Adrenal gland (tissue), 19 donors: ENCODE measurements around the gene SERPINA4. TPM values are rescaled to one million over a fixed set of nuclear protein-coding genes. Genes with fewer than 3 reads are reported as not detected.

Source experiments
- DNase-seq, 7 donors: peaks; one replicate each; pipeline ENCODE4 v3.0.0-alpha.2; 2019 to 2020
- H3K27ac ChIP-seq, 5 donors: fragments of 200-600 bp; sonication (generic) in 4 of 5; 1 replicate in 3 of 5; 2 replicates in 2 of 5; pipeline versions ENCODE4 v1.5.1 to v1.8.0; 2016 to 2020; ENCODE audit warnings: mild to moderate bottlenecking in 1 of 5
- H3K27me3 ChIP-seq: fragments of 200-600 bp; 2 replicates; pipeline ENCODE4 v1.8.0; 2021
- H3K36me3 ChIP-seq, 2 donors: fragments of 200-600 bp; replicated peaks in 1 of 2; 1 replicate in 1 of 2; 2 replicates in 1 of 2; pipeline versions ENCODE4 v1.5.1 to v1.8.0; 2018 to 2022
- H3K4me1 ChIP-seq, 2 donors: fragments of 200-600 bp; replicated peaks in 1 of 2; 1 replicate in 1 of 2; 2 replicates in 1 of 2; pipeline versions ENCODE4 v1.5.1 to v1.8.0; 2018 to 2021
- H3K4me3 ChIP-seq, 4 donors: fragments of 200-600 bp; sonication (generic) in 3 of 4; one replicate each; pipeline ENCODE4 v1.5.1; 2016 to 2018
- H3K9me3 ChIP-seq, 3 donors: fragments of 200-600 bp; sonication (generic) in 1 of 3; replicated peaks in 1 of 3; 1 replicate in 2 of 3; 2 replicates in 1 of 3; pipeline versions ENCODE4 v1.5.1 to v1.8.0; 2016 to 2021
- POLR2A ChIP-seq, 2 donors: fragments of 450-650 bp; IDR thresholded peaks; one replicate each; pipeline ENCODE4 v1.6.1; 2017; ENCODE audit warnings: antibody characterized with exemption in 2 of 2, mild to moderate bottlenecking in 2 of 2, moderate library complexity in 1 of 2
- WGBS, 4 donors: extraction: QIAGEN DNeasy Blood & Tissue Kit in 2 of 4; methylation state at CpG; one replicate each; pipeline versions ENCODE4 v1.1.5 to v1.1.7; 2013 to 2017; 5-methylcytosine and 5-hydroxymethylcytosine counted together
- intact Hi-C, 2 donors: fragments of 100-400 bp; cut with DNase I; formaldehyde crosslinking; loops; one replicate each; pipeline versions ENCODE4 v1.14.1 to v1.15.0; 2022 to 2023
- long read RNA-seq, 10 donors: library from polyadenylated mRNA in 3 of 10; unstranded in 2 of 10; stranded (forward) in 1 of 10; transcript quantifications; one replicate each; pipeline ENCODE4 v2.0.0 and lab custom pipeline, GENCODE V29; 2021 to 2026
- polyA plus RNA-seq, 3 donors: library from polyadenylated mRNA; stranded (reverse); fragments of 200-250 nt in 2 of 3; fragments of 350-450 nt in 1 of 3; fragmentation: Illumina TruSeq in 1 of 3; extraction: RNeasy Lipid Tissue Mini Kit (QIAGEN cat#74804) in 1 of 3; gene quantifications; one replicate each; pipeline ENCODE4 v1.2.3, GENCODE V29; 2013 to 2014
- total RNA-seq, 9 donors: library from RNA; depleted of rRNA in 4 of 9; stranded (reverse); fragments of >200 nt in 4 of 9; fragments of 120-200 nt in 1 of 9; fragmentation: NEBNext Ultra II Directional in 1 of 9; extraction: Animal tissue kit (Norgen Biotek cat#: 25700) in 1 of 9; gene quantifications; one replicate each; pipeline versions ENCODE4 v1.1.0 to v1.2.4, GENCODE V29; 2013 to 2023
- TF ChIP-seq, protein P1 (sequence below), 6 experiments: fragments of 450-650 bp in 4 of 6; fragments of 200-600 bp in 2 of 6; sonication (generic) in 1 of 6; IDR thresholded peaks; 1 replicate in 5 of 6; 2 replicates in 1 of 6; pipeline versions ENCODE4 v1.5.1 to v1.8.0; 2016 to 2021; ENCODE audit warnings: antibody characterized with exemption in 6 of 6, mild to moderate bottlenecking in 2 of 6, moderate library complexity in 1 of 6
- donor health status: healthy with polysubstance abuse.
- donor health status: Bipolar disorder and iron deficiency.
- donor health status: DM: yes; HTN: yes; CAD: no.
- donor health status: DM: no; HTN: no; CAD: no.
- donor health status: DM: no; HTN: no; CAD: no.
- donor health status: DM: yes; HTN: yes; CAD: no.

The SERPINA4 gene, protein sequence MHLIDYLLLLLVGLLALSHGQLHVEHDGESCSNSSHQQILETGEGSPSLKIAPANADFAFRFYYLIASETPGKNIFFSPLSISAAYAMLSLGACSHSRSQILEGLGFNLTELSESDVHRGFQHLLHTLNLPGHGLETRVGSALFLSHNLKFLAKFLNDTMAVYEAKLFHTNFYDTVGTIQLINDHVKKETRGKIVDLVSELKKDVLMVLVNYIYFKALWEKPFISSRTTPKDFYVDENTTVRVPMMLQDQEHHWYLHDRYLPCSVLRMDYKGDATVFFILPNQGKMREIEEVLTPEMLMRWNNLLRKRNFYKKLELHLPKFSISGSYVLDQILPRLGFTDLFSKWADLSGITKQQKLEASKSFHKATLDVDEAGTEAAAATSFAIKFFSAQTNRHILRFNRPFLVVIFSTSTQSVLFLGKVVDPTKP
- total RNA-seq: under 1 TPM in 3 of 9 donors, not detected in 6; 0.06 to 0.31 (median 0.11) TPM
- not detected for polyA plus RNA-seq
- long read RNA-seq, donor 1: 0 reads
- long read RNA-seq, donor 2, partial matches to known transcripts: 0 of 1 reads
- long read RNA-seq, donor 2, other reads (novel, unspliced or antisense): 0 of 1 reads
- long read RNA-seq, donor 3: 0 reads
- long read RNA-seq, donor 4: 0 reads
- long read RNA-seq, donor 5: 0 reads
- long read RNA-seq, donor 6: 0 reads
- long read RNA-seq, donor 7: 0 reads
- long read RNA-seq, donor 8, transcript SERPINA4-203 (5 exons, 2,012 nt): major isoform, 5 of 5 reads
- long read RNA-seq, donor 8, partial matches to known transcripts: 0 of 5 reads
- long read RNA-seq, donor 8, other reads (novel, unspliced or antisense): 0 of 5 reads
- long read RNA-seq, donor 9: 0 reads
- long read RNA-seq, donor 10: 0 reads

GRCh38 chr14:94560751-94561655 is at the start of gene SERPINA4:
TSS of gene SERPINA4 (plus strand) at chr14:94561442. CDS start at chr14:94563483, 2,041 bp downstream.
- intact Hi-C loops: no loop called here
- TF ChIP-seq POLR2A (IDR thresholded peaks at IDR 0.05): no peak
- TF ChIP-seq, protein P1, sequence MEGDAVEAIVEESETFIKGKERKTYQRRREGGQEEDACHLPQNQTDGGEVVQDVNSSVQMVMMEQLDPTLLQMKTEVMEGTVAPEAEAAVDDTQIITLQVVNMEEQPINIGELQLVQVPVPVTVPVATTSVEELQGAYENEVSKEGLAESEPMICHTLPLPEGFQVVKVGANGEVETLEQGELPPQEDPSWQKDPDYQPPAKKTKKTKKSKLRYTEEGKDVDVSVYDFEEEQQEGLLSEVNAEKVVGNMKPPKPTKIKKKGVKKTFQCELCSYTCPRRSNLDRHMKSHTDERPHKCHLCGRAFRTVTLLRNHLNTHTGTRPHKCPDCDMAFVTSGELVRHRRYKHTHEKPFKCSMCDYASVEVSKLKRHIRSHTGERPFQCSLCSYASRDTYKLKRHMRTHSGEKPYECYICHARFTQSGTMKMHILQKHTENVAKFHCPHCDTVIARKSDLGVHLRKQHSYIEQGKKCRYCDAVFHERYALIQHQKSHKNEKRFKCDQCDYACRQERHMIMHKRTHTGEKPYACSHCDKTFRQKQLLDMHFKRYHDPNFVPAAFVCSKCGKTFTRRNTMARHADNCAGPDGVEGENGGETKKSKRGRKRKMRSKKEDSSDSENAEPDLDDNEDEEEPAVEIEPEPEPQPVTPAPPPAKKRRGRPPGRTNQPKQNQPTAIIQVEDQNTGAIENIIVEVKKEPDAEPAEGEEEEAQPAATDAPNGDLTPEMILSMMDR (IDR thresholded peaks at IDR 0.05): no peak
- H3K4me1 ChIP-seq: no peaks in the 10 kb centered on the region
- H3K4me3 ChIP-seq: no peak within 1 kb of the TSS
- H3K36me3 ChIP-seq: no peaks in the 10 kb centered on the region
- DNase-seq: no peak
- 85 to 88% (median 88%) methylated on average over 7 to 11 of the region's 11 CpGs for WGBS, 4 donors
- no peak within 1 kb of the TSS for H3K27ac ChIP-seq
- no peaks in the 10 kb centered on the region for H3K9me3 ChIP-seq
- H3K27me3 ChIP-seq: no peaks in the 10 kb centered on the region

DNA sequence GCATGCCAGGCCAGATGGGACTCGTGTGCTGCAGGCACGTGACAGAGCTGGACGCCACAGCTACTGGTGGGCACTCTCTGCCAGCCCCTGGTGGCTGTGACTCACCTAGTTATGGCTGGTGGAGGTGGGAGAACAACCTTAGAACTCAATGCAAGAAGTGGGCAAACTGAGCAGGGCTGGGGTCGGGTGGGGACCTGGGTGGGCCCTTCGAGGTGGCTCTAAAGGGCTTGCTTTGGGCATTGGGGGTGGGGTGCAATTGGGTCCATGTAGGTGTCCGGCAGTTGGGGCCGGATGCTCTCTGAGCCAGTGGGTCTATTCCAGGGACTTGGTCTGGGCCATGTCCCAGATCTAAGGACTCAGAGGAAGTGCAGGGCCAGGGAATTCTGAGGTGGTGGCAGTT is 46.9 kb upstream of the SERPINA4 start:
- TF ChIP-seq, protein P1 (IDR thresholded peaks at IDR 0.05): no peak

GRCh38 chr14:94515426-94515825 is 45.8 kb upstream of the SERPINA4 start:
- no peak for TF ChIP-seq POLR2A (IDR thresholded peaks at IDR 0.05)
- no peak for DNase-seq
- intact Hi-C loops: no loop called here
- no peak overlapping the region for H3K4me3 ChIP-seq
- no peaks in the 10 kb centered on the region for H3K4me1 ChIP-seq
- H3K27me3 ChIP-seq: peaks cover 4% of the 10 kb centered on the region
- H3K9me3 ChIP-seq: no peaks in the 10 kb centered on the region
- H3K36me3 ChIP-seq: no peaks in the 10 kb centered on the region
- WGBS, 4 donors: 81 to 94% (median 89%) methylated on average over 5 to 9 of the region's 9 CpGs
- no peak overlapping the region for H3K27ac ChIP-seq

More for the DNA sequence above, 46.9 kb upstream of the SERPINA4 start:
- Histone ChIP-seq H3K36me3 (no peaks in the 10 kb centered on the region), H3K4me1 (no peaks in the 10 kb centered on the region), H3K4me3 (no peak overlapping the region), H3K27me3 (peaks cover 4% of the 10 kb centered on the region), H3K9me3 (no peaks in the 10 kb centered on the region), H3K27ac (no peak overlapping the region)
- intact Hi-C loops: no loop called here
- 64 to 90% (median 80%) methylated on average over 4 to 7 of the region's 7 CpGs for WGBS, 4 donors
- no peak for DNase-seq

DNA sequence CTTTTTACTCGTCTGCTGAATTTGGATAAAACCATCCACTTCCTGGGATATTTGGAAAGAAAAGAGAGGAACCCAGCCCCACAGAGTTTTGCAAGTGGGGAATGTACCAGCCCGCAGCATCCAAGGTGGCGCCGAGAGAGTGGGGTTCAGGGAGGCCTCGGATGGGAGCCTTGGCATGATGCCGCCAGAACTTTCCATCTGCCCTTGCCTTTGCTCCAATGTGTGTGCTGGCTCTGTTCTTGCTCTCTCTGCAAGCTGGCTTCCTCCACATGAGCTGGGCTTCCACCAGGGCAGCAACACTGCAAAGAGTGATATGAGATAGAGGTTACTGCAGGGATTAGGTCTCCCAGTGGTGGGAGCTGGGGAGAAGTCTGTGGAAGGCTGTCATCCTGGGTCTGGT is 45.4 kb upstream of the SERPINA4 start:
- H3K4me1 ChIP-seq: no peaks in the 10 kb centered on the region
- peaks cover 4% of the 10 kb centered on the region for H3K27me3 ChIP-seq
- H3K9me3 ChIP-seq: no peaks in the 10 kb centered on the region
- TF ChIP-seq, protein P1 (IDR thresholded peaks at IDR 0.05): no peak
- TF ChIP-seq POLR2A (IDR thresholded peaks at IDR 0.05): no peak
- H3K4me3 ChIP-seq: no peak overlapping the region
- H3K36me3 ChIP-seq: no peaks in the 10 kb centered on the region
- intact Hi-C loops: no loop called here
- no peak overlapping the region for H3K27ac ChIP-seq
- DNase-seq: peak in 1 of 7 donors; percentile 6
- 85 to 90% (median 87%) methylated on average over 5 to 6 of the region's 6 CpGs for WGBS, 4 donors
